ENCODE data around the gene RPL37.
"Not testable (repeated sequence)": the region's sequence is repeated elsewhere in the genome, so short reads cannot be mapped to it uniquely, and the experiment has no call there.

The RPL37 gene

GRCh38 chr5:40834391-40834848 lies 602 bp downstream of the RPL37 start:
- FAIRE-seq (no peak), DNase-seq (ENCODE audit: low spot score) (no peak)

- DNase-seq (ENCODE audit: low spot score) (no peak), FAIRE-seq (no peak)
Measured at GRCh38 chr5:40833712-40834229, 1.3 kb downstream of the RPL37 start.

GRCh38 chr5:40832345-40832744 lies 2.7 kb downstream of the RPL37 start:
- DNase-seq (ENCODE audit: low spot score) (no peak), FAIRE-seq (no peak)

GRCh38 chr5:40831346-40832210 lies 3.4 kb downstream of the RPL37 start:
- FAIRE-seq (no peak), DNase-seq (ENCODE audit: low spot score) (no peak)

- DNase-seq (ENCODE audit: low spot score): no peak
- FAIRE-seq: no peak
Measured at GRCh38 chr5:40829748-40830533, 5.1 kb downstream of the RPL37 start.

GRCh38 chr5:40828690-40829661 lies 6.0 kb downstream of the RPL37 start:
- no peak for DNase-seq (ENCODE audit: low spot score)
- FAIRE-seq: no peak

GRCh38 chr5:40828021-40828631 lies 6.9 kb downstream of the RPL37 start:
- DNase-seq (ENCODE audit: low spot score) (no peak), FAIRE-seq (no peak)

GRCh38 chr5:40827188-40827977 lies 7.6 kb downstream of the RPL37 start:
- DNase-seq (ENCODE audit: low spot score): no peak

GRCh38 chr5:40826489-40827187 lies 8.4 kb downstream of the RPL37 start:
- FAIRE-seq: no peak
- DNase-seq (ENCODE audit: low spot score): no peak

More at GRCh38 chr5:40827188-40827977, 7.6 kb downstream of the RPL37 start:
- no peak for FAIRE-seq

GRCh38 chr5:40825461-40826043 lies 9.5 kb downstream of the RPL37 start:
- not testable (repeated sequence) for FAIRE-seq; DNase-seq (ENCODE audit: low spot score)

GRCh38 chr5:40823459-40823858 lies 11.6 kb downstream of the RPL37 start:
- FAIRE-seq: no peak

GRCh38 chr5:40813698-40814281 lies 21.2 kb downstream of the RPL37 start:
- no peak for FAIRE-seq
- no peak for DNase-seq (ENCODE audit: low spot score)

More at GRCh38 chr5:40823459-40823858, 11.6 kb downstream of the RPL37 start:
- DNase-seq (ENCODE audit: low spot score): no peak

- no peak for DNase-seq (ENCODE audit: low spot score)
- FAIRE-seq: no peak
Measured at GRCh38 chr5:40812125-40812524, 22.9 kb downstream of the RPL37 start.

- FAIRE-seq (no peak), DNase-seq (ENCODE audit: low spot score) (no peak)
Measured at GRCh38 chr5:40801771-40802562, 33.1 kb downstream of the RPL37 start.

GRCh38 chr5:40799258-40799657 lies 35.8 kb downstream of the RPL37 start:
- no peak for FAIRE-seq
- DNase-seq (ENCODE audit: low spot score): no peak

GRCh38 chr5:40798801-40799210 lies 36.2 kb downstream of the RPL37 start:
- FAIRE-seq (peak; percentile 53), DNase-seq (ENCODE audit: low spot score) (peak; percentile 46)

Data from RCC 7860 (cell line).